ENCODE data around the gene FAM81B.

FAM81B gene

DNA sequence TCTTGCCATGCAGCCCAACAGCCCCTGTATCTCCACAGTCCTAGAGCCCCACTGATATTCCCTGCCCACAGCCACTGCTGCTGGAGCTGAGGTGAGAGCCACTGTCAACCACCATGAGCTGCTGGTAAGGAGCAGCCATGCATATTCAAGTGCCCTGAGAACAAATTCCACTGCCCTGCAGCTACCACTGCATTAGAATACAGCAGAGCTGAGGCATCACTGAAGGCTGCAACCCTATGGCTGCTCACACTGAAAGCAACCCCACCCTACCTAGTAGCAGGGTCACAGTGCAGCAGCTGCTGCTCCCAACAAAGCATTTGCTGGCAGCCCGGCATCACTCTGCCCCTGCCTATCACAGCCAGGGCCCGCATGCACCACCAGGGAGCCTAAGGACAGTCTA, 95.0 kb downstream of the FAM81B start:
- TF ChIP-seq GATA3 (IDR thresholded peaks at IDR 0.05; ENCODE audit: low read depth, low read length): no peak
- TF ChIP-seq GATA2 (IDR thresholded peaks at IDR 0.05; ENCODE audit: low read depth, low read length): no peak

DNA sequence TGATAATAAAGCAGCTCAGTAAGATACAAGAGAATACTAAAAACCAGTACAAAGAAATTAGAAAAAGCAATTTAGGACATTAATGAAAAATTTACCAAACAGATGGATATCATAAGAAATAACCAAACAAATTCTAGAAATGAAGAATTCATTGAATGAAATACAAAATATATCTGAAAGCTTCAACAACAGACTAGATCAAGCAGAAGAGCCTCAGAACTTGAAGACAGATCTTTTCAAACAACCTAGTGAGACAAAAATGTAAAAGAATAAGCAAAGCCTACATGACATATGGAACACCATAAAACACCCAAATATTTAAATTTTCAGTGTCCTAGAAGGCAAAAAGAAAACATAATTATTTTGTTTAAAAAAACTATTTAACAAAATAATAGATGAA, 96.7 kb downstream of the FAM81B start:
- TF ChIP-seq GATA3 (IDR thresholded peaks at IDR 0.05; ENCODE audit: low read depth, low read length) (no peak), GATA2 (IDR thresholded peaks at IDR 0.05; ENCODE audit: low read depth, low read length) (no peak)
